ENCODE results near the gene ZNF536.
"Not testable (repeated sequence)": the region's sequence is repeated elsewhere in the genome, so short reads cannot be mapped to it uniquely, and the experiment has no call there.

ZNF536 gene

GRCh38 chr19:30482956-30483355 lies 110.8 kb downstream of the ZNF536 start:
- no peak for DNase-seq (ENCODE audit: low read depth)

- DNase-seq (ENCODE audit: low read depth), result not testable (repeated sequence)
Observed at GRCh38 chr19:30486250-30486649, 114.1 kb downstream of the ZNF536 start.

DNA sequence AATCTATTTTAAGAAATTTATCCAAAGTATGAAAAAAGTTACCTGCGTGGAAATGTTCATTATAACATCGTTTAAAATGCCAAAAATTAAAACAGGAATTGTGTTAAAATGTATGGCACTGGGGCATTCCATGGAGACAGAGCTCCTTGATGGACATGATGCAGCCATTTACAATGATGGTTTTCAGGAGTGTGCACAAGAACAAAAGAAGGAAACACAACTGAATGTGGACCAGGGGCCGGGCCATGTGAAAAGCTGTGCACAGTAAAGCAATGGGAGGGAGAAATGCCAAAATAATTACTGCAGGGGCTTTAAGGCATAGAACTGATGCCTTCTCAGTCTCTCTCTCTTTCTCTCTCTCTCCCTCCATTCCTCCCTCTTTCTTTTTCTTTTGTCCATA lies 115.0 kb downstream of the ZNF536 start:
- DNase-seq (ENCODE audit: low read depth), result no peak

- no peak for DNase-seq (ENCODE audit: low read depth)
Observed at GRCh38 chr19:30488191-30488590, 116.0 kb downstream of the ZNF536 start.

DNA sequence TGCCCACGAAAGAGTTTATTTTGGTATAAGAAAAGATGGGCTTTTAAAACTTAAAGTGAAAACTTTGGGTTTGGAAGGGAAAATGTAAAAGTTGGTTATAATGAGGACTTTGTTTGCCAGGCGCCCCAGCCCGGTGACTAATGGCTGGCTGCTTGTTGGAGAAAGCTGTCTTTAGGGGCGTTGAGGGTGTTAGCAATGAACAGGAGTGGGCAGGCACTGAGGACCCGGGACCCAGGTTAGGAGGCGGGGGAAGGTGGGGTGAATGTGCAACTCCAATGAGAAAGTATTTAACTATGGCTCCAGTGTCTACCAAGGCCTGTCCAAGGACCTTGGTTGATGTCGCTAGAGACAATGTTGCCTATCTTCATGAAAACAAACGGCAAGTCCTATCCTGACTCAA lies 118.6 kb downstream of the ZNF536 start:
- no peak for DNase-seq (ENCODE audit: low read depth)

DNA sequence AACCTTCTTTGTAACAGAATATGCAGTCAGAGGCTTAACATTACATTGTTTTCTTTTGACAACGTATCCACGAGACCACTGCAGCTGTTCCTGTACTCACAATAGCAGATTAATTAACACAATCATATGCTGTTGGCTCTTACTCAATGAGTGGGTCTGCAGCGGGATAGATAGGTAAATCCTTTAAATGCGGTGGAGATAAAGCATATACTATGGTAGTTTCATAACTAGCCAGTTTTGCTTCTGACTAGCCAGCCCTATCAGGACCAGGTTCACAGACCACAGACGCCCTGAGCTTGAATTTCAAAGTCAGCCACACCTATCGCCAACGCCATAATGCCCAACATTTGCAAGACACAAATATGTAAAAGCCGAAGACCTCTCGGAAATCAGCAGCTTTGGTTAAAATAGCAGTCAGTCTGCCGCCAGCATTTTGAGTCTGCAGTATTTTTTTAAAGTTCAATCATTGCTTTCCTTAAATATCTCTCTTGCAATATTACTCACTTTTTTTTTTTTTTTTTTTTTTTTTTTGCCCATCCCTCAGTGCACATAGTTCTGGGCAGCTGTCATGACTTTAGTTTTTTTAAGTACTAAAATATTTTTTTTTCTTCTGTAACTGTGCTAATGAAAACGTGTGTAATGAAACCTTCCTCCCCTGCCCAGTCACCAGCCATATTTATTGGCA lies 120.5 kb downstream of the ZNF536 start:
- DNase-seq (ENCODE audit: low read depth), result no peak

GRCh38 chr19:30497034-30497433 lies 124.8 kb downstream of the ZNF536 start:
- DNase-seq (ENCODE audit: low read depth), result no peak

DNA sequence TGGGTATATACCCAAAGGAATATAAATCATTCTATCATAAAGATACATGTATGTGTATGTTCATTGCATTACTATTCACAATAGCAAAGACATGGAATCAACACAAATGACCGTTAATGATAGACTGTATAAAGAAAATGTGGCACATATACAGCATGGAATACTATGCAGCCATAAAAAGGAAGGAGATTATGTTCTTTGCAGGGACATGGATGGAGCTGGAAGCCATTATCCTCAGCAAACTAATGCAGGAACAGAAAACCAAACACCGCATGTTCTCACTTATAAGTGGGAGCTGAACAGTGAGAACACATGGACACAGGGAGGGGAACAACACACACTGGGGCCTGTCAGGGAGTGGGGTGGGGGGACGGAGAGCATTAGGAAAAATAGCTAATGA lies 125.9 kb downstream of the ZNF536 start:
- not testable (repeated sequence) for DNase-seq (ENCODE audit: low read depth)

GRCh38 chr19:30498707-30499106 lies 126.5 kb downstream of the ZNF536 start:
- no peak for DNase-seq (ENCODE audit: low read depth)

DNA sequence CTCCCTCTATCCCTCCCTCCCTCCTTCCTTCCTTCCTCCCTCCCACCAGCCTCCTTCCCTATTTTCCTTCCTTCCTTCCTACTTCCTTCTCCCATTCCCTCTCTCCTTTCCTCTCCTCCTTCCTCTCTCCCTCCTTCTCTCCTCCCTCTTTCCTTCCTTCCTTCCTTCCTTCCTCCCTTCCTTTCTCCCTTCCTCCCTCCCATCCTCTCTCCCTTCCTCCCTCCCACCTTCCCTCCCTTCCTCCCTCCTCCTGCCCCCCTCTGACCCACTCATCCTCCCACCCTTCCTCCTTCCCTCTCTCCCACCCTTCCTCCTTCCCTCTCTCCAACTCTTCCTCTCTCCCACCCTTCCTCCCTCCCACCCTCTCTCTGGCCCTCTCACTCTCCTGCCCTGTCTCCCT lies 132.1 kb downstream of the ZNF536 start:
- DNase-seq (ENCODE audit: low read depth), result no peak

DNA sequence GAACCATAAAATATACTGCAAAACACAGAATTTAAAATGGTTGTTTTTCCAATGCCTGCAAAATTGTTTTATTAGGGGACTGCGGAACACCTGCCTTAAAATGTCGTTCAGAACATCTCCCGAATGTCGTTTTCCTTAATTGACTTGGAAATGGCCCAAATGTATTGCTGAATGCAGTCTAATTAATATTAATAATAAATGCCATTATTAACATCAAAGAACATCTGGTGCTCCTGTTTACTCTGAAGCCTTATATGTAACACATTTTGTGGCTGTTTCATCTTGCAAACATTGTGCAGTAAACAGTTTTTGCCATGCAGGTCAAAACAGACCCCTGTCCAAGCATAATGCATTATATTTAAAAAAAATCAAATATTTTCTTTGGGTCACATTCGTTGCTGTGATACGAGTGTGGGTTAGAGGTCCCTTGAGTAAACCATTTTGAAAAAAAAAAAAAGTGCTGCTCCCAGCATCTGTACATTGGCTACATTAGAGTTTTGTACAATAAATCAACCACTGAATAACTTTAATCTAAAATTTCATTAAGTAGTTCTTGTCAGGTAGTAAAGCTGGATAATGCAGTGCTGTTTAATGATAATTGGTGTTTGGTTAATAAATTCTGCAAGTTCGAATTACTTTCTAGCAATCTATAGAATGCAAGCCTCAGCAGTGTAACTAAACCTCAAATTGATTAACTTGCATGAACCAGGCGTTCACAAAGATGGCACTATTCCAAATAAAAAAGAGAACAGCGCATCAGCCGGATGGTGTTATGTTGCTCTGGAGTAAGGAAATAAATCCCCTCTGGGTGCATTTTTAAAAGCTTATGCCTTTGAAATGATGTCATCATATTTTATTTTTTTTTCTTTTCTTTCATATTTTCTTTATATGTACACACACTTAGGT lies 140.2 kb downstream of the ZNF536 start:
- DNase-seq (ENCODE audit: low read depth), result no peak

DNA sequence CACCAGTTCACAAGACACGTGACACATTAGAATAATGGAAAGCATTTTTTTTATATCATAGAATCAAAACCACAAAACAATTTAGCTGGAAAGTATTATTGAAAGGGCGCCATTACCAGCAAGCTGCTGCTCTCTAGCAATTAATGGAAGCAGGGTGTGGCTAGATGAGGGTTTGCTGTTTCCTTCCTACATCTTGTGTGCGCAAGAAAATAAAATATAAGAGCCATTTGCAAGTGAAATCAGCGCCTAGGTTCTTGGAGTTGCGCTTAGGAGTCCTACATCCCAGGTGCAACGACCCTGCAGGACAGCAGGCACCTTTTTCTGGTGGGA lies 140.9 kb downstream of the ZNF536 start:
- DNase-seq (ENCODE audit: low read depth), result no peak

DNA sequence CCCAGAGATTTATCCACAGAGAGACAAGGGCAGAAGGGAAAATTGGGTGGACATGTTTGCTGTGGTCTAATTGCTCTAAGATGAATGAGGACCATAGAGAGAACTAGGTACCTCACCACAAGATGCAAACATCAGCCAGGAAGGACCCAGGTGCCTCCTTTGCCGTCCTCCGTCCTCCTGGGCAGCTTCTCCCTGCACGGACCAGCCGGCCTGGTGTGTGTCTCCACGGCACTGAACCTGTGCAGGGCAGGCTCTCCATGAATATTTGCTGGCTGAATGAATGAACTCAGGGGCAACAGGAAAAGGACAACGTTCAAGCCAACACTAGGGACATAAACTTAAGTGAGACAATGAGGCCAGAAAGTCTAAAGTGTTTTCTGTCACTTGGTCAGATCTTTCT lies 143.9 kb downstream of the ZNF536 start:
- no peak for DNase-seq (ENCODE audit: low read depth)

DNA sequence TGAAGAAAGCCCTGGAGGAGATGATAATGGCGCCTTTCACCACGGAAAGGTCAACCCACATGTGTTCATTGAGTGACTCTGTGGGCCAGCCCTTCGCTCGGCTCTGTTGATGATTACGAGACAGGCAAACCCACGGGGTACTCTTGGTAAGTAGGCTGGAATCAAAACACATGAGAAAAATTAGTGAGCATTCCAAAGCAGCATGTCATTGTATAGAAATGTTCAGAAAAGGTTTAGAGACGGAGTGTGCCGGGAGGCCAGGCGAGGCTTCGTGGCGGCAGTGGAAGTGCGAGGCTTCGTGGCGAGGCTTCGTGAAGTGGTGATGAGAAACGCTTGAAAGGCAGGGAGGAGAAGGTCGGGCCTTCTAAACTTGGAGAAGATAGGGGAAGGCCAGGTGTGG lies 144.3 kb downstream of the ZNF536 start:
- DNase-seq (ENCODE audit: low read depth), result no peak

DNA sequence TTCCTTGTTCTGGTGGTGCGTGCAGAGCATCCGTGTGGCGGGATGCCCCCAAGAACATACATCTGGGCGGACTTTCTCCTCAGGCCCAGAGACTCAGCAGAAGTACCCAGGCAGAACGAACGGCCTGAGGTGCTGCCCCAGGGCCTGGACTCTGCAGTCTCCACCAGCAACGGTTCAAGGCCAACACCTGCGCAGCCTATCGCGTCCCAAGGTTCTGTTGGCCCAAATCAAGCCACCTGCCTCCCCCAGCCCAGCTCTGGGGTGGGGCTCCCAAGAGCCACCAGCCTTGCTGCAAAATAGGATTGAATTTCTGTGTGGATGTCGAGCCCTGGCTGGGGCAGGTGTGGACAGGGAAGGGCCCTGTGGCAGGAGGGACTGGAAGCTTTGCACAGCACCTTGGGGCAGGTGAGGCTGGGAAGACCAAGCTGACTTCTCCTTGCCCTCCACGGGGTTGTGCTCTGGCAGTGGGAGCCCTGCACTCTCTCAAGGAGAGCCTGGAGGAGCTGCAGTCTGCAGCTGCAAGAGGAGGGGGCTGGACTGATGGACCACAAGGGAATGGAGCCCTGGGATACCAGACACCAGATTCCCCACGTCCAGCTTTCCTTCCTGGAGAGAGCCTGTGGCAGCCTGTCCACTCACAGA lies 146.9 kb downstream of the ZNF536 start:
- DNase-seq (ENCODE audit: low read depth), result no peak

GRCh38 chr19:30519607-30520205 lies 147.5 kb downstream of the ZNF536 start:
- DNase-seq (ENCODE audit: low read depth), result no peak

- no peak for DNase-seq (ENCODE audit: low read depth)
Observed at GRCh38 chr19:30520735-30521479, 148.7 kb downstream of the ZNF536 start.

GRCh38 chr19:30521937-30522336 lies 149.8 kb downstream of the ZNF536 start:
- no peak for DNase-seq (ENCODE audit: low read depth)

GRCh38 chr19:30522341-30522740 lies 150.2 kb downstream of the ZNF536 start:
- DNase-seq (ENCODE audit: low read depth), result no peak

DNA sequence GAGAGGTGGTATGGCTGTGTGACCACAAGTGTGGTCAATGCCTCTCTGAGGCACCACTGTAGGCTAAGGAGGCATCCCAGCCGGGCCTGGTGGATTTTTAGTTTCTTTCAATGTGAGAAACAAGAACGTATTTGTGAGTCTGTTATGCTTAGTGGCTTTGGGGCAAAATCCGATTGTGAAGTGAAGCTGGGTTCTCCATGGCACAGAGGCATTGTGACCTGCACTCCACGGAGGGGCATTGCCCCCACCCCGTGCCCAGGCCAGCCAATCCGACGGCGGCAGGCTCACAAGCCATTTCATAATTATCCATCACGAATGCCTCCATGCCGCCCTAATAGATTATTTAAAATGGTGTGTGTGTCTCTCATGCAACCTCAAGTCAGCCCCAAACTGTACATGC lies 151.6 kb downstream of the ZNF536 start:
- DNase-seq (ENCODE audit: low read depth), result no peak

DNA sequence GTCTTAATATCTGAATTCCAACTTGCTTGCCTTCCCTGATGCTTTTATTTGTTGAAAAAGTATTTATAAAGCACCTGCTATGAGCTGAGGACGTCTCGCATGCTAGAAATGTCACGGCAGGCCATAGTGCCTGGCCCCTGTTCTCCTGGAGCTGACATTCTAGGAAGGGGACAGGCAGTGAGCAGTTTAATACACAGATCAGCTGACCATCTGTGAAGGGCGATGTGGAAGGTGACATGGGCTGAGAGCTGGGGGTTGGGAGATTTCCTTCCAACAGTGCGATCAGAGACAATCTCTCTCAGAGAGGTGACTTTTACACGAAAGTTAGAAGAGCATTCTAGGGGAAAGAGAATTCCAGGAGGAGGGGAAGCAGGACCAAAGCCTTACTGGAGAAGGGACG lies 153.2 kb downstream of the ZNF536 start:
- DNase-seq (ENCODE audit: low read depth), result no peak

DNA sequence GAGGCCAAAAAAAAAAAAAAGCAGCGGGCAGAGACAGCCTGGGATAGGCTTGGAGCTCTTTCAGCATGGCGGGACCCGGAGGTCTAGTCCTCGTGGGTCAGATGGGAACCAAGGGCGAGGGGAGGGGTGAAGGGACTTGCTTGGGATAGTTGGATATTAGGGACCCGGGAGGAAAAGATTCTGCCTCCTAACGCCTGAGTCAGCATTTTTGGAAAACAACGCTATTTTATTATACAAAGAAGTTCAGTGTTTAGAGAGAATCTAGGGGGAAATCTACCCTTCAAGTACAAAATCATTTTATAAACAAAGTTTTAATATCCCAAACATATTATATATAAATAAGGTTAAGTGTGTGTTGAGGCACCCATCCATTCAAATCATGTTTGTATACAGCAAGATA lies 156.7 kb downstream of the ZNF536 start:
- DNase-seq (ENCODE audit: low read depth), result no peak

Measured in activated T-cell treated with anti-CD3 and anti-CD28 coated beads for 24 hours (primary cell).